NCI-H2107 treated with DMSO at 0.1 percent for 48 hours (cell line): Measurements from ENCODE around the gene ATXN7.
A peak's percentile ranks its signal among the peaks of the same experiment; 100 is the strongest.

ENCODE experiments used
- DNase-seq: peaks from one replicate; lab custom pipeline; 2025; ENCODE audit not compliant: unreplicated experiment; lab: John Stamatoyannopoulos, UW

ATXN7 gene

DNA sequence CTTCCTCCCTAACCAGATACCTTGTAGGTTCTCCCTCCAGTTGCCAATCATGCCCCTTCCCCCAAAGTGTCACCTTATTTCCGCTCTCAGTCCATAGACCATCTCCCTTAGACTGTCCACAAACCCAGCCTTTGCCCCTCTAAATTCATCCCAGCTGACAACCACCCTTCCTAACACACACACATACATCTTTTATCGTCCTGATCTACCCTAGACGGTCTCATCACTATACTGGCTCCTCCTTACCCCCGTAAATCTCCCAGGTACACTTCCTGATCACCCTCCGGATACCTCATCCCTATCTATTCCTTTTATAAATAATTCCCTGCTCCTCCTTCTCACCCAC lies 890 bp upstream of the ATXN7 start:
- DNase-seq, result no peak

DNA sequence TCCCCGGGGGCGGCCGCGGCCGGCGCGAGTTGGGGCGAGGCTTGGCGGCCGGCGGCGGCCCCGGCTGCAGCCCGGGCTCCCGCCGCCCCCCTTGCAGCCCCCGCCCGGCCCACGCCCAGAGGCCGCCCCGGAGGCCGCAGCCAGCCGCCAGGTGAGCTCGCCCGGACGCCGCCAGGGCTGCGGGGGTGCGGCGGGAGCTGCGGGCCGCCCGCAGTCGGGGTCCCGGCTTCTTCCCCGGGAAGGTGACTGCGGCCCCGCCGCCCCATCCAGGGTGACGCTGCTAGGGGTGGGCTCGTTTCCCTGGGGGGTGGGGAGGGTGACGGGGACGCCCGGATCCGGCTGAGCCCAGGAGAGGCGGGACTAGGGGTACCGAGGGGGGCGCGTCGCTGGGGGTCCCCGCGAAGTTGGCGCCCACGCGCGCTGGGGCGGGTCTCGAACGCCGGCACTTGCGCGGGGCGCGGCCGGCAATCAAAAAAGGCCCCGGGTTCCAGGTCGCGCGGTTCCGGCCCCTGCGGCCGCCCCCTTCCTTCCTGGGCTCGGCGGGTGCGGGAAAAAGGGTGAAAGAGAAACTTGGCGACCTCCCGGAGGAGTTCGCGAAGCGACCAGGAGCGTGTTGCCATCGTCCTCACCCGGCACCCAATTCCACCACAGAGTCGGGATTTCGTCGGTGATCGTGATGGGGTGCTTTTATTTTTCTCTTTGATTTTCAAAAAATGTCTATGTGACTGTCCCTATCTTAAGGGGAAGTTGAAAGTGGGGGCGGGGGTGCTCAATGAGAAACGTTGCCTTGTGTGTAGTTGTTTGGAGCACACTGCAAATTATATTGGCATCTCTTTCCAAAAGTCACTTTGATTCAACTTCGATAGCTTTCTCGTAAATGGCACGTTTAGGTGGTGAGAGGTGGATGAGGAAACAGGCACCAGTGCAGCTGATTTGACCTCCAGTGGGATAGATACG lies 619 bp downstream of the ATXN7 start:
- no peak for DNase-seq

DNA sequence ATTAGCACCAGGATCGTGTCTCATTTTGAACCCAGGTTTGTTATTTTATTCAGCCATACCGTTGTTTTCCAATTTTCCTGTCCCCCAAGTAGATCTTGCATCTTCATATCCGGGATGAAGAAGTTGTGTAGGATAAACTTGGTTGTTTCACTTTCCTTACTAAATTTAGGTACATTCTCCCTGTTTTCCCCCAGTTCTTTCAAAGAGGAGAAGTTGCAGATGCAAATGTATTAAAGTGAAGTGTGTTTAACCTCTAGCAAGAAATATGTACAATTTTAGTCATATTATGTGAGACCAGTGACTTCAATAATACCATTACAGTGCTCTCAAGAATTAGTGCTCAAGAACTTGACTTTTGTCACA lies 1.3 kb downstream of the ATXN7 start:
- DNase-seq, result no peak

DNA sequence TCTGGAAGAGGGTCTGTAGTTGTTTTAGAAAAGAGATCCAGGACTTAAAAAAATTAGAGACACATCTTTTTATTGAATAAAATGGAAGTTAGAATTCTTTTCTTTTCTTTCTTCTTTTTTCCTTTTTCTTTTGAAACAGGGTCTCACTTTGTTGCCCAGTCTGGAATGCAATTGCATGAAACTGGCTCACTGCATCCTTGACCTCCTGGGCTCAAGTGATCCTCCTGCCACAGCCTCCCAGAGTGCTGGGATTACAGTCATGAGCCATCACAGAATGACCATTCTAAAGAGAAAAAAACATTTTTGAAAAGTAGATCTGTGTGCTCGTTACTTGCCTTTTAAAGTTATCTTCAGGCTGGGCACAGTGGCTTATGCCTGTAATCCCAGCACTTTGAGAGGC lies 3.6 kb downstream of the ATXN7 start:
- DNase-seq, result no peak

GRCh38 chr3:63869940-63870614 lies 6.4 kb downstream of the ATXN7 start:
- DNase-seq, result no peak

GRCh38 chr3:63870615-63871005 lies 6.9 kb downstream of the ATXN7 start:
- peak; percentile 14 for DNase-seq

DNA sequence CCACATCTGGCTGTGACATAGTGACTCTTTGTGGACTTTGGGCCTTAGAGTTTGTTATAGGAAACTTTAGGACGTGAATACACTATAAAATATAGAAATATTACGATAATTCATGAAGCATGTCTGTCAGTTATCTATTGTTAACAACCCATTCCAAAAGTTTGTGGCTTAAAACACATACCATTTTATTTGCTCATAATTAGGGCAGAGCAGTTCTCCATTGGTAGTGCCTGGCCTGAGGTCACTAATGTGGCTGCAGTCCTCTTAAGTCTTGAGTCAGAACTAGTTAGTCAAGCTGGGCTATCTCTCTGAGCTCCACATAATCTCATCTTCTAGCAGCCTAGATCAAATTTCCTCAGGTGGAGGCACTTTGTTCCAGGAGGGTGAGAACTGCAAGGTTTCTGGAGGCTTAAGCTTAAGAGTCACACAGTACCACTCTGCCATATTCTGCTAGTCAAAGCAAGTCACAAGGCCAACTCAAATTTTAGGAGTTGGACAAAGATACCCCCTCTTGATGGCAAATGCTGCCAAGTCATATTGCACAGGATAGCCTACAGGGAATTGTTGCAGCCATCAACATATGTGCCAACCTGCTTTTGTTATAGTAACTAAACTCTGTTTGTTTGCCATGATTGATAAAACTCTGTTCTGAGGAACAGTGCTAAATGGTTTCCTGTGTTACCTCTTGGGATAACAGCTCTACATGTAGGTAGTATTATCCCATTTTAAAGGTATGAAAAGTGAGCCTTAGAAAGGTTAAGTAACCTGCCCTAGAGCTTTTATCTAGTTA lies 8.7 kb downstream of the ATXN7 start:
- no peak for DNase-seq

DNA sequence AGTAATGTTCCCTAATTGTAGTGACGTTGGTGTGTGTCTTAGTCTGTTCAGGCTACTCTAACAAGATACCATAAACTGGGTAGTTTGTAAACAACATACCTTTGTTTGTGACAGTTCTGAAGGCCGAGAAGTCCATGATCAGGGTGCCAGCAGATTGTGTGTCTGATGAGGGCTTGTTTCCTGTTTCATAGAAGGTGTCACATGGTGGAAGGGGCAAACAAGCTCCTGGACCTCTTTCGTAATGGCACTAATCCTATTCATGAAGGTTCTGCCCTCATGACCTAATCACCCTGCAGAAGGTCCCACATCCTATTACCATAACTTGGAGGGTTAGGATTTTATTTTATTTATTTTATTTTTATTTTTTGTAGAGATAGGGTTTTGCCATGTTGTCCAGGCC lies 11.1 kb downstream of the ATXN7 start:
- no peak for DNase-seq

- DNase-seq, result no peak
These were observed 11.8 kb downstream of the ATXN7 start for GRCh38 chr3:63875510-63875909.

GRCh38 chr3:63876260-63876659 lies 12.6 kb downstream of the ATXN7 start:
- DNase-seq, result no peak

DNA sequence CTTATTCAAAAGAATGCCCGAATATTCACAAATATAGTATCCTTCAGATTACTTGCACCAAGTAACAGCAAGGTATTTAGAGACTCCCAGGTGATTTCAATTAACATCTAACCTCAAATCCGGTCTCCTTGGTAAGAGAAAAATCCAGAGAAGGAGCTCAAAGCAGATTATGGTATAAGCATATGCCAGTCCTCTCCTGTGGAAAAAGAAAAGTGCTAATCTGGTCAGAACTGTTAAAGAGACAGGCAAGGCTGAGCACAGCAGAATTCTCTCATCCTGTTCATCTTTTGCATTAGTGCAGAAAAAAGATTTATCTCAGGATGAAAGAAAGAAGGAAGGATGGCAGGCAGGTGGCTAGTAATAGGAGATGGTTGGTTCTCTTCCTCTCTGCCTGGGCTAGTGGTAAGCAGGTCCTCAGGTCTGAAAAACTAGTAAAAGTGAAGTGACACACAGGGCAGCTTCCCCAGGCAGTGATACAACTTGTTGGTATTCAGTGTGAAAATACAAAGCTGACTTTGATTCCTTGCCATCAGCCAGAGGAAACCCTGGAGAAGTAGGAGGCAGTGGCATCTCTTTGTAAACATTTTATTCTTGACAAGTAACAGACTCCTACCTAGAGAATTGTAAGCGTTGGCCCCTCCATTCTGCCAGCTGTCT lies 14.2 kb downstream of the ATXN7 start:
- DNase-seq, result no peak

GRCh38 chr3:63878394-63879060 lies 14.9 kb downstream of the ATXN7 start:
- DNase-seq, result no peak

- no peak for DNase-seq
These were observed 17.0 kb downstream of the ATXN7 start for GRCh38 chr3:63880653-63881052.

DNA sequence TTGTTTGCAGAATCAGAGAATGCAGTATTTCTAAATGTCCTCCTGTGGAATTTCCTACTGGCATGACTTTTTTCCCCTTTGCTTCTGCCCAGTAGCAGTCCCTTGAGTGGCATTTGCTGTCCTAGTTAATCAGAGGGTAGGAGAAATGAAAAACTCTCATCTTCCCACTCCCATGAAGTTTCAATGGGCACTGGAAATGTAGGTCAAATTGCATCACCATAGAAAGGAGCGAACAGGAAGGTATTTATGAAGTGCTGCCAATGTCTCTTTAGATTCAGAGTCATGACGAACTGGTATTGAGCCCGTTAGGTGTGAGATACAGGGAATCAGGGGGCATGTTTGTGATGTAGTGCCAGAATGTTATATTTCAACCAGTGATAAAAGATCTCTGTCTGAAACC lies 23.2 kb downstream of the ATXN7 start:
- DNase-seq, result no peak

DNA sequence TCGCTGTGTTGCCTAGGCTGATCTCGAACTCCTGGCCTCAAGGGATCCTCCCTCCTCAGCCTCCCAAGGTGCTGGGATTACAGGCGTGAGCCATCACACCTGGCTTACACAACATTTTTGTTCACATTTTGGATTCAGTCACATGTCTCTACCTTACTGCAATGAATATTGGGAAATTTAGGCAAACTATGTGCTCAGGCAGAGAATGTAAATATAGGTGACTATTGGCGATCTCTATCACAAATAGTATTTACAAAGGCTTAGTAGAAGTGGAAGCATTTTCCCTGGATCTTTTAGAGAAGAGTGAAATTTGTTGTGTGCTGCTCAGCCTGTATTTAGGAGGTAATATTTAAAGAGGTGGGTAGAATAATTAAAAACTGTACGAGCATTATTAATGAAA lies 27.9 kb downstream of the ATXN7 start:
- DNase-seq, result no peak

DNA sequence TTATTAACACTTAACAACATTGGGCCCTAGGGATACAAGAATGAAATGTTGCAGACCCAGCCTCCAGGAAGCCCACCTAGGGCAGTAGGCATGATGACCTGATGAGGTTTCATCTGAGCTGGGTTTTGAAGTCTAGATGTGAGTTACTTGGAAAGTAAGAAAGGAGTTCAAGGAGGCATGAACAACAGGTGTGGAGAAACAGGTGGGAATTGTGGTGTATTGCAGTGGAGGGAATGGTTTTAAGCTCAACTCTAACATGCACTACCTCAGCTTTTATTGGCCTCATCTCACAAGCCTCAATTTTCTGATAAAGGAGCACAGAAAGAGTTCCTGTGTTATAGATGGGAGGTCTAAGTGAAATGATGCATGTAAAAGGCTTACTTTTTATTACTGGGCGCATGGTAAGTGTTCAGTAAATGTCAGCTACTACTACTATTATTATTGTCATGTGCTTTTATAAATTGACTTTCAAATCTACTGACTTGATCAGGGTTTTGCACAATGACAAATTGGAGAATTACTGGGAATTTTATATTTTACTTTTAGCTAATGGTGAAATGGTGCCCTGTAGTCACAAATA lies 29.2 kb downstream of the ATXN7 start:
- no peak for DNase-seq

DNA sequence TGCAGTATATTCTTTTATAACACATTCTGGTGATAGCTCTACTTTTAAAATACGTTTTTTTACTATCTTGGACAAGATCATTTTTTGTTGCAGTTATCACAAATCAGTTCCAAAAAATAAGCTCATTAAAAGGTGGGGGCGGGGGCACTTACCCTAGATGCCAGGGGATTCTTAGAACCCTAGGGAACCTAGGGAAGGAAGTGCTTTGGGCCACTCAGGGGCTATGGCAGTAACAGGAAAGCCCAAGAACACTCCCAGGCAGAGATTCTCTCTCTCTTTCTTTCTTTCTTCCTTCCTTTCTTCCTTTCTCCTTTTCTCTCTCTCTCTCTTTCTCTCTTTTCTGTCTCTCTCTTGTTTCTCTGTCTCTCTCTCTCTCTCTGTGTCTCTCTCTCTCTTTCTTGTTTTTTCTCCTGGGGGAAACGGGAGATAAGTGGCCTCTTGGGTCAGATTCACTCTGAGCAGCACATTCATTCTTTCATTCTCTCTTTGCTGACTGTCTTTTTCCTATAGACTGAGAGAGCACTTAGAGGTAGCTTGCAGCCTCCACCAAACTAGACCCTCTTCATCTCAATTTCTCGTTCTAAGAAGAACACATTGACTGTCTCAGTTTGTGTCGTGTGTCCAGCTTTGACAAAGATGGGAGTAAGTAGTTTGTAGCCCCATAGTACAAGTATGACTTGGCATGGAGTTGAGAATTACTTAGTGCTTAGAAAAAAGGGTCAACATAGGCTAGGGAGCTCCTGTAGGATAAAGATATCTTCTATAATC lies 31.9 kb downstream of the ATXN7 start:
- no peak for DNase-seq

- no peak for DNase-seq
These were observed 32.8 kb downstream of the ATXN7 start for GRCh38 chr3:63896332-63897030.

- DNase-seq, result no peak
These were observed 36.3 kb downstream of the ATXN7 start for GRCh38 chr3:63900010-63900409.
